EL (cell line): ENCODE measurements around the gene CDH24.
A peak's percentile ranks its signal among the peaks of the same experiment; 100 is the strongest.

ENCODE experiments used
- DNase-seq: peaks from one replicate; pipeline ENCODE4 v3.0.0-alpha.2; 2016

Gene CDH24

DNA sequence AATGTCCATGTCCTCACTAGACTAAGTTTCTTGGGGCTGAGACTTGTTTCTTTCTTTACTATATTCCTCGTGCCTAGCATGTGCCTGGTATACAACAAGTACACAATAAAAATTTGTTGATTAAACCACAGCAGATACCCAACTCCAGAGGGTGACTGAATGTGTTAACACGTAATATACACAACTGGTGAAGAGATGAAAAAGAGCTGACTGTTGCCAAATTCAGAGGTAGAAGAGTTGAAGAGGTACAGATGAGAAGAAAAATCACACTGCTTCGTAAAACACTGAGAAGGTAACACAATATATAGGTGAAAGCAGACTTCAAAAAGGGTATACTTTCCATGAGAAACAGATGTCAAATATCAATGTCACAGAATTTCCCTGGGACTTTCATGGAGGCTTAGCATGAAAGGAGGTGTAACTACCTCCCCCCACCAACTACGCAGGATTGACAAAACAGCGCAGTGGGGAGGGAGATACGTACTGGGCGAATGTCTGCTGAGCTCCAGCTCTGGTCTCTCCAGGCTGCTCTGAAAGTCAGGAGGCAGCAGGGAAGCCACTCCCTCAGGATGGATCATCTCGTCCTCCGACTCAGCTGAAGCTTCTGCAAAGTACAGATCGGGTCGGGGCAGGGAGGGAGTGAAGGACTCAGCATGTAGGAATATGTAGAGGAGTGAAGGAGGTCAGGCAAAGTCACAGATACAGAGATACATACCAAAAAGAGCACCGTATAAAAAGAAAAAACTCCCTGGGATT lies 32.4 kb upstream of the CDH24 start:
- DNase-seq, result no peak

DNA sequence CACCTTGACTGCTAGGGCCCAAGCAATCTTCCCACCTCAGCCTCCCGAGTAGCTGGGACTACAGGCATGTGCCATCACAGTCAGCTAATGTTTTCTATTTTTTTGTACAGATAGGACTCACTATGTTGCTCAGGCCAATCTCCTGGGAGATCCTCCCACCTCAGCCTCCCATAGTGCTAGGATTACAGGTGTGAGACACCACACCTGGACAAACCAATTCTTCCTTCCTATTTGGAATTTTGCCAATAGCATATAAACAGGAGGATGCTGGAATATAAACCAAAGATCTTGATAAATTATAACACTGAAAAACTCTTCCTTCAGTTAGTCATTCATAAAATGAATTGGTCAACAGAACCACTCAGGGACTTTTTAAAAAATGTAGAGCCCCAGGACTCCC lies 29.2 kb upstream of the CDH24 start:
- no peak for DNase-seq

DNA sequence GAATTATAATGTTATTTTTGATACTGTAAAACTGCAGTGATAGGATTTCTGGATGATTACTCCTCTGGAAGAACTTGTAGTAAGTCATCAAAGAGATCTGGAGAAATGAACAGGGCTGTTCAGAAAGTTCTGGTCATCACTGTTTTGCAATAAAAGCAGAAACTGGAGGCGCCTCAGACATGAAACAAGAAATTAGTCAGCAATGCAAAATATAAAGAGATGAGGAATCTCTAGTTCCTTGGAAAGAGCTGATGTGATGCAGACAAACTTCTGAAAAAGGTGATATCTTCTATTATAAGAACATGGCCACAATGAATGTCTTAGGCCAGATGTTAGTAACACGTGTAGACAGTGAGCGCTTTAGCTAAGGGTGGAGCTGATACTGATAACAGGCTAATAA lies 28.1 kb upstream of the CDH24 start:
- no peak for DNase-seq

DNA sequence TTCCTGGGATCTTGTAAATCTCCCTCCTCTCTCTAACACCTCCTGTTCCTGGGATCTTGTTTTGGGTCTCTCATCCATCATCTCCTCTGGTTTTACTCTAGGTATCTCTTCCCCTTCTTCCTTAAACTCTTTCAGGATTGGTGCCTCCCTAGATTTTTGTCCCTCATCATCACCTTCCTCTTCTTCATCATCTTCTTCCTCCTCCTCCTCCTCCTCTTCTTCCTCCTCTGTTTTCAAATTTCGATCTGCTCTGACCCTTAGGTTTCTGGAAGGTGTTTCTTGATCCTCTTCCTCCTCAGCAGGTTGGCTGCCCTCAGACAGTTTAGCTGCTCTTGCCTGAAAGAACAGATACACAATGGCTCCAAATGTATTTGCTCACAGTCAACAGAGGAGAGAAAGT lies 23.2 kb upstream of the CDH24 start:
- no peak for DNase-seq

DNA sequence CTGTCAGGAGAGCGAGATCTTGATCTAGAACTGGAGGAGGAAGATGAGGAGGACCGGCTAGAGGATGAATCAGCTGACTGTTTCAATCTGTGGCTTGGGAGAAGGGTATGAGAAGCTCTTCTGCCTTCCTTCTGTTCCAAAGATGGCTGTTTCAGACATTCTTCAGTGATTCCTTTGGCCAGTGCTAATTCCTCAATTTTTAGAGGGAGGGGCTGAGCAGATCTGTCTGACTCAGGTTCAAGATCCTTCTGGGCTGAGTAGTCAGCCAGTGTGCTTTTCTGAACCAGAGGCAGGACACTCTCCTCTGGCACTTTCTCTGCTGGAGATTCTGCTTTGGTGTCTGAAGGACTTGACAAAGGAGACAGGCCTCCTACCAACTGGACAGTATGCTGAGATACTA lies 22.4 kb upstream of the CDH24 start:
- DNase-seq, result peak; percentile 65

DNA sequence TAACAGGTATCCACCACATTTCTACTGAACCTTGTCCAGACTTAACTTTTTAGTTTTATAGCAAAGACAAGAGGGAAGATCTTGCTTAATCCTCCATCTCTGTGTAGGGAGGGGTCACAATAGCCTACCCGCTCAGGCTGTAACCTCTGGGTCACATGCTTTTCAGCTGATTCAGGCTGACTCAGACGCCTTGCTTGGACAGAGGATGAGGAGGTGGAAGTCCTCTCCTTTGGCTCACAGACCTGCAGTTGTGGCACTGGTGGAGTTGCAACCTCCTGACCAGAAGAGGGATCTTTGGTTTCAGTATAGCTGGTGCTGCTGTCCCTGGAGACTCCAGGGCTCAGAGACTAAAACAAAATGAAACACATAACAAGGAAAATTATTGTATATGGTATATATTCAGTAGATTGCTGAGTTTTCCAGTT lies 21.4 kb upstream of the CDH24 start:
- peak; percentile 99 for DNase-seq

DNA sequence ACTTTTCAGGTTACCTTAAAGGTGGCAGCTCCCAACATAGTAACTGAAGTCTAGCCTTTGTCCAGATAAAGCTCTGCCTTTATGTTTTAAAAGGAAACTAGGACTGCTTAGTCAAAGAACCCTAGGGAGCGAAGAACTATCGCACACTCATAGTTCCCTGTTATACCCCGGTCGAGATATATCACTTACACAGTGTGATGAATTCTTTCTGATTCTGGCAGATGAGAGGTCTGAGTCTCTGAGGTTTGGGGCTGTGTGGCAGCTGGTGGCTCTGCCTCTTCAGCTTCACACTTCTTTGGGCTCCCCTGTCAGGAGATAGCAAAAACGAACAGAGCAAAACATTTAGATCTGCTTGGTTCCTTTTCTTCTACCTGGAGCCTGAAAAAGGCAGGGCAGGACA lies 20.6 kb upstream of the CDH24 start:
- DNase-seq, result no peak

DNA sequence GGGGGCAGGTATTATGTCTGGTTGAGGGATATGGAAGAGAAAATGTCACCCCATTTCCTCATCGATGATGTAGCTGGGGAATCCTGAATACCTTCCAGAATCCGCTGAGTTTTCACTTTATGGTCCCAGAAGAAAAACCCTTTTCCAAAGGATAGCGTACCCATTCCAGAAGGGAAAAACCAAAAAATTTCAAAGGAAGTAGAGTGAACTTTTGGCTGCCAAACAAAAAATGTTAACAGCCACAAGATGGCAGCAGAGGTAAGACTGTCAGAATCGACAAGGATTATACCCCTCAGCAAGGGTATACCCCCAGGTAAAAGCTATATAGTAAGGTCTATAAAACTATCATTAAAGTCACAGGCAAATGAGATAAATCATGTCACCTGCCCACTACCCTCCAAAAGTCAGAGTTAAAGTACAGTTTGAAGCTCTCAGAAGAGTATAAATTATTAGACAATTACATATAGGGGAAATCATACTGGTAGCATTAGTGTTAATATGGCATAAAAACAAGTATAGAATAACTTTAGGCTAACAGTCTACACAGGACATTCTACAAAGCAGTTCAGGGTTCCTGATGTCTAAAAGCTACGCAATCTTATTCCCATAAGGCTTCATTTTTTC lies 19.6 kb upstream of the CDH24 start:
- peak; percentile 48 for DNase-seq

DNA sequence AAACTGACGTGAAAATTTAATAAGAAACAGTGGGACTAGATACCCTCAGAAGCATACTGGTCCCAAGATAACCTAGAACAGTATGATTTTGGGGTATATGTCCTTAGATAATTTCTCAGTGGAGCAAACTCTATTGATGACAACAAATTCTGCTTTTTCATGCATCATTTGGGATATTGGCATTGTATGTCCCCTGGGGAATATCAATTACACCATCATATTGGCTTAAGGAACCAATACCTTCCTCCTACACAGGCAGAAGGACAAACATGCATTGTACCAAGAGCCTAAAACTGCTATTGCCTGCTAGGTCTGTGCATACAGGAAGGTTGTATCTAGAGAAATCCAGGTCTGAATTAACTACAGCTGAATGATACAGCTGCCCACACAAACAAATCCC lies 17.6 kb upstream of the CDH24 start:
- DNase-seq, result no peak

DNA sequence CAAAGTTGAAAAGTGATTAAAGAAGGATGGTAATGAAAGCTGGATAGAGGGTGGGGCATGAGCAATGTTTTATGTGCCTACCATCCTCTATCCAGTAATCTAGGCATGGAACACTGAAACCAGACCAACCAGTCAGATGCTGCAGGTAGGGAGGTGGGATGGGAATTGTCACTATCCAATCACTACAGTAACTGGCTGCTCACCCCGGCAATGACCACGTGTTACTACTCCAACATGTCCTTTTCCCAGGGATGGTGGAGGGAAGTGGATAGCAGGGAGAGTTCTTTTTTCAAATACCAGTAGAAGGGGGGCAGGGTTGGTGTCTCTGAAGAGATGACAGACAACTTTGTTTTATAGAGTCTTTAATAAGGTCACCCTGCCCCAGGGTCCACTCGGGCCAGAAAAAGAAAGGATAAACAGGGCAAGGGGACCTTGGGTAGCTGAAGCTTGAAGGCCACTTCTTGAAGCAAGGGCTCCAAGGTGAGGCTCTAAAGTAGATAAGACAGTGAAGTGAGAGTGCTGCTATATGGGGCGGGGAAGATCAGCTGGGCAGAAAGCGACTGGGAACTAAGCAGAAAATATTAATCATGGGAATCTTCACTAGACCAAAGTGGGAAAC lies 14.7 kb upstream of the CDH24 start:
- peak; percentile 20 for DNase-seq

DNA sequence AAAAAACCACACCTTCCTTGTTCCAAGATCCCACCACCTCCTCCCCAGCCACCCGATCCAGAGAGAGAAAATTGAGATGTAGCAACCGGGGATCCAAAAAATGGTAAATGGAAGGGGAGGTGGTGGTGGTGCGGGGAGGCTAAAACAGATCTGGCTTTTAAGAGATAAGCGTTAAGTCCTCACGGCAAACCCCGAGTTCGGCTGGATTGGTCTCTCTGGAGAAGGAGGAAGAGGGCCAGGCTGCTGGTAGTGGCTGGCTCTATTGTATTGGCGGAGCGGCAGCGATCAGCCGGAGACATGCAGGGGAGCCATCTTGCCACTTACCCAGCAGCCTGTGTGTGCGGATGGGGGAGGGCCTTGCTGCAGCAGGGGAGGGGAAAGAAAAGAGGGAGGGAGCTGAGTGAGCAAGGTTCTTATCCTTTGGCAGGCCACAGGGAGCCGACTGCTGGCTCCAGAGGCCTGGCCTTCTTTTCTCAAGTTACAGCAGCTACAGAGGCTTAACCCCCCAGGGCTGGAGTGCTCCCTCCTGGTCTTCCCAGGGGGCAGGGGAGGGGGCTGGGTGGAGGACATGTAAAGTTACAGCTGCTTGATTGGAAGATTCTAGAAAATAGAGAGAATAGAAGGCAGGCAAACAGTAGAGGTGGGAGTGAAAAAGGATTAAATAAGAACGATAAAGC lies 14.1 kb upstream of the CDH24 start:
- peak; percentile 92 for DNase-seq

DNA sequence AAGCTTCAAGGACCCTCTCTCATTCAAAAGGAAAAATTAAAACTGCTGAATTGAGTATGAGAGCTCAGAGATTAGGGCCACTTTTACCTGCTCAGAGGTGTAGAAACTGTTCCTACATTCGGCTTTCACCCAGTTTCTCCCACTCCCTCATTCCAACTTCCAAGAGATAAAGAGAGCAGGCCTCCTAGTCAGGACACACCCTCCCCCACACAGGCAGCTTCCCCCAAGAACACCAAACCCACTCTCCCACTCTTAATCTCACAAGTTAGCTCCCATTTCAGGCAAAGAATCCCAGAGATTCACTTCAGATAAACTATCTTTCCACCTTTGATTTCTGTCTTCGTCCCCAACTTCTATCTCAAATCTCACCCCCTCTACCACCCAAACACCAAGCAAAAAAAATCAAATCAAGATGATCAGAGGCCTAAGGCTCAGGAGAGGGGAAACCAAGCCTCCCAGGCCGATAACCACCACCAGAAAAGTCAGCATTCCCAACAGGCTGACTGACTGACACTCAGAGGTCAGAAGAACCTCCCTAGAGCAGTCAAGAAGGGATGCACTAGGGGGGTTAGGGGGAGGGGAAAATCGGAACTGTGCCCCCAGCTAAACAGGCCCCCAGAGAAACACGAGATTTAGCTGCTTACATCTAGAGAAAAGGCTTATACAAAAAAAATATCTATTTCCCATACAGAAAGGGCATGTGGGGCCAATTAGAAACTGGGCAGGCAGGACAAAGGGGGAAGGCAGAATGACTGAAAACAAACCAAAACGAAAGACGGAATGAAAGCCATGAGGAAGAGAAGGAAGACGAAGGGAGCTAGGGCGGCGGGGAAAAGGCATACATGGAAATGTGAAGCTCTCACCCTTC lies 13.2 kb upstream of the CDH24 start:
- peak; percentile 32 for DNase-seq

DNA sequence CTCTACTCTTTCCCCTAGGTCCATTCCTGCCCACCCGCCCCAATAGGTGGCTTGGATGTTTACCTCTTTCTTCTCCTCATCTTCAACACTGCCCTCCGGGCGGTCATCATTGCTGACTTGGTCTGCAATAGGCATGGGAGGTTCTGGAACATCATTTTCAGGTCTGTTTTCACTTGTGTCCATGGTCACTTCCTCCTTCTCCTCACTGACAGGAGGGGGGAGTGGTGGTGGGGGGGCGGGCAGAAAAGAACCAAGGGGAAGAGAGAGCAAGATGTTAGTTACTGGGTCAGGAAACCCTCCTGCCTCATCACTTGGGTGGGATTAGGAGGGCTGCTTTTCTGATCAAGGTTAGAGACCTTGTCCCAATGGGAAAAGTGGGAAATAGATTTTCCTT lies 12.1 kb upstream of the CDH24 start:
- DNase-seq, result no peak

DNA sequence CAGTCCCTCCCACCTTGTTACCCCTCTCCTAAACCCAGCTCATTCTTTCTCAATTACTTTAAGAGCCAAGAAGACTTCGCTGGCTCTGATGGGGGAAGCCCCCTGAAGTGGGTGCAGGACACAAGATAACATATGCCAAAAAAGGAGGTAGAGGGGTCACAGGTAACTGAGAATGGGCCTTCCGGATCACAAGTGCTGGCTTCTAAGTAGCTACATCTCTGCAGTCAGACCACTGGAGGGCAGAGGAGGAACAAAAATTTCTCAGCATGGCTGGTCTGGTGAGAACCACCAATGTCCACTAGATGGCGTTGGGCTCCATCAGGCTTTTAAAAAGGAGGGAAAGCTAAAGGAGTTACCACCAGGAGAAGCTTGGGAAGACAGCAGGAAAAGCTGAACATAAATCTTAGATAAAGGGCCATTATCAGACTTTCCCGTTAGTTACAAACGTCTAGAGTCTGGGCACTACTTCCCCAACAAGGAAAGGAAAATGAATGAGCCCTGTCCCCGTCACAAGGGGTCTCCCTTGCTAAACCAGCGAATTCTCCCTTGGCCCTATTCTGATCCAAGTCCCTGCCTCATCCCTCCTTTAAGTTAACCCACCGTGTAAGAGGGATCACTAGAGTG lies 11.6 kb upstream of the CDH24 start:
- peak; percentile 95 for DNase-seq

DNA sequence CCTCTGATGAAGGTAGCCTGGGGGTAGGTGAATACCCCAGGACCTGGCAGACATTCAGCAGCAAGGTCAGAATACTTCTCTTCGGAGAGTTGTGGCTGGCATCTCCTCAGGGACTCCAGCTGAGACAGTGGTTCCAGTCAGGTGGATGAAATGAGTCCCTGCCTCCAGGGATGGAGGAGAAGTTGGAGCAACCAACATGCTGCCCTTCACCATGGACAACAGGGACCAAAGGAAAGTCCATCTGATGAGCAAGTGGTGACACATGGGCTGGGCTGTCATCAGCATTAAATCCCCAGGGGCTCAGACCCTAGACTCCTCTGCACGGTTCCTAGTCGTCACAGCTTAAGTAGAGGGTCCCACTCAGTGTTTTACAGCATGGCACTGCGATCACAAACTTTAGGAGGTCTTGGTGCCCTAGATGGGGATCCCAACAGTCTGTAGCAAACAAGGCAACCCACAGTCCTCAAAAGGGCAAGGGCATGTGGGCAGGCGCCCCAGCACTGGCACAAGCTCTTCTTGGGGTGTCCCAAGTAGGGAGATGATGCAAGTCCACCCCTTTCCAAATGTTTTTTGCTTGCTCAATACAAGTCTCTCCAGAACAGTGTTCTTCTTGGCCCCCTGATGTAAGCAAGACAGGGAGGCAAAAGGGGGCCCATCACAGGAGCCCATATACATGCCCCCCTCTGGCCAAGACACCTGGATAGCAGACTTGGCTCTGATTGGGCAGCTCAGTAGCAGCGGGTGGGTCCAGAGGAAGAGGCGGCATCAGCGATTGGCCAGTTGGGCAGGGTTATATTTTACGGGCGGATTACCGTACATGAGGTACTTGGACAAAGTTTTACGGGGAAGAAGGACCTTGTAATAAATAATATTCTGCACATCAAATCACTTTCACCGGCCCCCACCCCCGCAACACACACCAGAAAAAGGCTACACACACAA lies 10.8 kb upstream of the CDH24 start:
- DNase-seq, result peak; percentile 18

DNA sequence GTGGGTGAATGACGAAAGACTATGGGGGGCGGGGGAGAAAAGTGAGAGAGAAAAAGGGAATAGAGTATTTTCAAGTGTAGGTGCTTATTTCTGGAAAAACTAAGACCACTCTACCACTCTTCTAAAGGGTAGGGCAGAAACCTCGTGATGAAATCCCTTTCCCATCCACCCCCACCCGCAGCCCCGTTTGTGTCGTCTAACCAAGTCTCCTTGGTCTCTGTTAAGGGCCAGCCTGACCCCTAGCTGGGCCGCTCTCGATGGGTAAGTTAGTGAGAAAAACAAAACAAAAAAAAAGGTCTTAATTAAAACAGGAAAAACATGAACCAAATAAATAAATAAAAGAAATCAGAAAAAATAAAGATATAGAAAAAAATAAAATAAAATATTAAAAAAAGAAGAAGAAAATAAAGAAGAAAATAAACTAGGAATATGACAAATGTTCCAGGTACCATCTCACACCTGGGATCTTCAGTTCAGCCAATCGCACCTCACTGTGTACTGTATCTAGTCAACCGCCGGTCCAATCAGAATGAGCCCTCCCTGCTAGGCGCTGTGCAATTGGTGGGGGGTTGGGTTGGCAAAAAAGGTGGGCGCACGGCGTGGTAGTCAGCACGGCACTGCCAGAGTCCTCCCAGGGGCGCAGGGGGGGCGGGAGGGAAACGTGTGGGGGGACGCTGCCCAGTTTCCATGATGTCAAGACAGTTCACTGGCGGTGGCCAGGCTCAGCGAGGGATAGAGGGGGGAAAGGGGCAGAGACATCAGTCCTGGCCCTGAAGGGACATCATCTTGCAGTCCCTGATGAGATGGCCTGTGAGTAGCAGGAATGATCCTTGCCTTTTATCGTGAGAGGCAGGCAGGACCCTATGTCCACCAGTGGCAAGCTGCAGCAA lies 9.8 kb upstream of the CDH24 start:
- no peak for DNase-seq

DNA sequence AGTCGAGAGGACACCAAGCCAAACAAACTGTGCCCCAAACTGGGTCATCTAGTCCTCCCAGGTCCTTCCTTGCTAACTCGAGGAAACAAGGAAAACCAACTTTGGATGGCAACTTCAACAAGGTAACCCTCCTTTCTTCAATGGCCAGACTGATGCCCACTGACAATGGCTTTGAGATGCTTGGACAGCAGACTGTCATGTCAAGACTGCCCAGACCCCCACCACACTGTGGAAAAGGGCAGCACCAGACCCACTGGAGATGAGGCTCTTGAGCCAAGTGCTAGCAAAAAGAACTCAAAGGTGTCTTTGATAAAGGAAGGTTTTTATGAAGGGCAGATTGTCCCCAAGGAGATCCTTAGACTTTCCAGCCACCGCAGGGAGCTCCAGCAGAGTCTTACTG lies 9.0 kb upstream of the CDH24 start:
- DNase-seq, result no peak

DNA sequence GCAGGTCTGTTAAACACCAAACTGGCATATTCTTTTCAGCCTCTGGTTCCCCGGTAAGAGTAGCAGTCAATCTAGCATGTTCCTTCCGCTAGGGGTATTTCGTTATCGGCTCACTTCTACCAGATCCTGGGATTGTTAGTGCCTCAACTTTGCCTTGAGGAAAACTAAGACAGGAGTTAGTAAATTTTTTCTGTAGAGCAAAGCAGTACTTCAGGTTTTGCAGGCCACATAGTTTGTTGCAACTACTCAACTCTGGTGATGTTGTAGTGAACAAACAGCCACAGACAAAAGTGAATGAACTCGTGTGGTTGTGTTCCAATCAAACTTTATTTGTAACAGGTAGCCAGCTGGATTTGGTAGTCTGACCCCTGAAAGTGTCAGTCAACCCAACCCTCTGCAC lies 6.3 kb upstream of the CDH24 start:
- no peak for DNase-seq

DNA sequence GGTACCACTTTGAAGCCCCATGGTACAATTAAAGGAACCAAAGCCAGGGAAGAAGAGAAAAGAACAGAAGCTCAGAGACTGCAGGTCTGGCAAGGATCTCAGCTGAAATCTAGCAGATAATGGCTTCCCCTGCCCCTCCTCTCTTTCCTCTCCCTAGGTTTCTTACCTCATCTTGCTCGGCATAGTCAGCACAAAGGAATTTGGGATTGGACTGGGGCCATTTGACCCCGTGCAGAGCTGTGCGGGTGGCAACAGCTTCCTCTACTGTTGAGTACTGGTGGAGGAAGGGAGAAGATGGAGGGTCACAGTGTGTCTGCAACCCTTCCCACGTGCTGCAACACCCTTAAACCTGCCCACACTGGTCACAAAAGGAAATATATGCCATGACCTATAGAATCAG lies 4.7 kb upstream of the CDH24 start:
- peak; percentile 99 for DNase-seq
